HG03558 (cell line): ENCODE data around the gene EGFL8.

Experiments used
- ATAC-seq: cut with Tn5 transposase; IDR thresholded peaks from one replicate; pipeline ENCODE4 v1.9.1; 2021; ENCODE audit warnings: moderate number of reproducible peaks; ENCODE audit not compliant: unreplicated experiment; ENCODE audit errors: extremely low read depth

The EGFL8 gene

DNA sequence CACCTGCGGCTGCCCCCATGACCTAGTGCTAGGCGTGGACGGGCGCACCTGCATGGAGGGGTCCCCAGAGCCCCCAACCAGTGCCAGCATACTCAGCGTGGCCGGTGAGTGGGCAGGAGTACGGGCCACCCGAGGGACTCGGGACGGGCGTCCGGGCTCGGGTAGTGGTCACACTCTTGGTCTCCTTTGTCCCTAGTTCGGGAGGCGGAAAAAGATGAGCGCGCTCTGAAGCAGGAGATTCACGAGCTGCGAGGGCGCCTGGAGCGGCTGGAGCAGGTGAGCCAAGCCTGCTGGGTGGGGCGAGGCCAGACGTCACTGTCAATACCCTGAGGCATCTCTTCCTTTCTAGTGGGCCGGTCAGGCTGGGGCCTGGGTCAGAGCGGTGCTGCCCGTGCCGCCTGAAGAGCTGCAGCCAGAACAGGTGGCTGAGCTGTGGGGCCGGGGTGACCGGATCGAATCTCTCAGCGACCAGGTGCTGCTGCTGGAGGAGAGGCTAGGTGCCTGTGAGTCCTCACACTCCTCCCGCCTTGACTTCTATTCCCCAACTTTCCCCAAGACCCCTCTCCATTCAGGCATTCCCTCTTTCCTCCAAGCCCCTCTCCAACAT is 2.9 kb downstream of the EGFL8 start:
- no peak for ATAC-seq

DNA sequence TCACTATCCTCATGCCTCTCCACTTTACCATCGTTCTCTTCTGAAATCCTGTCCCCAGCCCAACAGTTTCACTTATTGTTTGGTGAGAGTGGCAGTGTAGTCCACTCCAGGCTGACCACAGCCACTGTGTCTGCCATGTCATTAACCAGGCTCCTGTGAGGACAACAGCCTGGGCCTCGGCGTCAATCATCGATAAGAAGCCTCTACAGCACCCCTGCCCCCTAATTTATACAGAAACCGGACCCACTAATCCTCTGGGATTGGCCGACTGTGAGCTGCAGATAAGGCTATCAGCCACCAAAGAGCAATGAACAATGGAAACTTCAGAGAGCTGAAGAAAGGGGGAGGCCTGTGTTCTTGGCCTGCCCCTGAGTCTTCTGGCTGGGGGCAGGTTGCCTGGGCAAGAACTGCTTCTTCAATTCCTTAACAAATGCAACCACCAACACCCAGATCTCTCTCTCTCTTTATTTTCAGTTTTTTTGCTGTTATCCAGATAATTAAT is 3.4 kb downstream of the EGFL8 start:
- no peak for ATAC-seq

DNA sequence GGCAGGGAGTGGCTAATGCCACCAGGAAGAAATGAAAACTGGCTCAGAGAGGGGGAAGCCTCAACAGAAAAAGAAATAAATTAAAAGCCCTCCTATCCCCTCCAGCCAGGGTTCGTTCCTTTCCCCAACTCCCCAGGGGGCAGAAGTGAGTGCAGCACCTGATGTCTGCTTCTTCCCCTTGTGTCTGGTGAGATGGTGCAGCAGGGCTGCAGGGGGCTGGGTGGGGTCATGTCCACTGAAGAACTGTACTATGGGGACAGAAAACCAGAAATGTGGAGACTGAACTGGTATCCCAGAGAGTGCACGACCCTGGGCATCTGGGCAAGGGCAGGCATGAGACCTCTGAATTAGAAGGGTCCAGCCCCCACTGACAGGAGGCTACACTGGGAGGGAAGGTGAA is 4.0 kb downstream of the EGFL8 start:
- ATAC-seq, result no peak

DNA sequence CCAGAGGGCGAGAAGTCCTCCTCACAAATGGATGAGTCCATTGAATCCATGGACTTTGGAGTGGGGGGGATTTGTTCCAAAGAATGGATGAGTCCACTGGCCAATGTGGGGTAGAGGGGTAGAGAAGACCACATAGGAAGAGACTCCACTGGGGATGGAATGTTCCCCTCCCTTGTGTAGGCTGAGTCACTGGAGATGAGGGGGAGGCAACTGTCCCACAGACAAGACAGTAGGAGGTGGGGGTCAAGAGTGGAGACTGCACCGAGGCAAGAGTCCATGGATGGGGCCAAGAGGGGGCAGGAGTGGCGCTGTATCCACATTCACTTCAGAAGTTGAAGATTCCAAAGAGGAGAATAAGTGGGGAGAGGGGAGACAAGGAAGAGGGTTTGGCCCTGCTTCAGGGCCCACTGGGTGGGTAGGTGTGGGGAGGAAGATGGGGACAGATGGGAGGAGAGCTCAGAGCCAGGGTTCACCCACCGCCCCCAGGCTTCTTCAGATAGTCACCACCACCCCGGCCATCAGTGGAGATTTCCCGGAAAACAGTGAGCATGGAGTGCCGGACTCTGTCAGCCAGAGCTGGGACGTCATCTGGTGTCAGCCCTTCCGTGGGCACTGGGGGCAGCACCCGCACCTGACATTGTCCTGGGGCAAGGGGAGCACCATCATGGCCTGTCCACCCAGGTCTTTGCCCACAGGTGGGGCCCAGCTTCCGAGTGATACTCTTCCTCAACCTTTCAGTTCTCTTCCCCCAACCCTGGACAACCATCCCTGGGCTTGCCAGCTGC is 4.6 kb downstream of the EGFL8 start:
- ATAC-seq, result no peak

DNA sequence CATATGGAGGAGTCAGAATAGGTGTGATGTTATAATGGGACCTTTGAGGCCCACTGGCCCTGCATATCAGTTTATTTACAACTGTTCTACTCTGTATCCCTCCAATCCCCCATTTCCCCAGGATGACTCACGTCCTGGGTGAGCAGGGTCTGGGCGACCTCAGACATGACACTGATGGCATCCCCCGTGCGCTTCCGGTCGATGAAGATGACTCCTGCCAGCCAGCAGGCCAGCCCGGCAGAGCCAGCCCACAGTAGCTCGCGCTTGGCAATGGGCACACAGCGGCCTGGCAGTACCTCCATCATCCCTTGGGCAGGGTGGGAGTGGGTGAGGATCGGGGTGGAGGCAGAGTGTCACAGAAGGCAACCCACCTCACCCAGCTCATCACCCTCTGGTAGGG is 5.9 kb downstream of the EGFL8 start:
- no peak for ATAC-seq

DNA sequence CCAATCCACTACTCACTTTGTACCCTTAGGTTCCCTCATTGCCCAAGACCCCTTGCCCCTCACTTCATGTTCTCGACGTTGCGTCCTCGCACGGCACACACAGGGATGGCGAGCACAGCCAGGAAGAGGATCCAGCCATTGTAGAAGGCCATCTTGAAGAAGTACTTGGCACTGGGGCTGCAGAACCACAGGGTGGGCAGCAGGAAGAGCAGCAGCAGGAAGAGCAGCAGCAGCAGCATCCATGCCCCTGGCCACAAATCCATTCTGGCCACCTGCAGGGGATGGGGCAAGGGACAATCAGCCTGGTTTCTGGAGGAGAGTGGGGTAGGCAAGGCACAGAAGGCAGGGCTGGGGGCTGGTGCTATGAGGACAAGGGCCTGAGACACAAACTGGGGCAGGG is 6.8 kb downstream of the EGFL8 start:
- no peak for ATAC-seq

DNA sequence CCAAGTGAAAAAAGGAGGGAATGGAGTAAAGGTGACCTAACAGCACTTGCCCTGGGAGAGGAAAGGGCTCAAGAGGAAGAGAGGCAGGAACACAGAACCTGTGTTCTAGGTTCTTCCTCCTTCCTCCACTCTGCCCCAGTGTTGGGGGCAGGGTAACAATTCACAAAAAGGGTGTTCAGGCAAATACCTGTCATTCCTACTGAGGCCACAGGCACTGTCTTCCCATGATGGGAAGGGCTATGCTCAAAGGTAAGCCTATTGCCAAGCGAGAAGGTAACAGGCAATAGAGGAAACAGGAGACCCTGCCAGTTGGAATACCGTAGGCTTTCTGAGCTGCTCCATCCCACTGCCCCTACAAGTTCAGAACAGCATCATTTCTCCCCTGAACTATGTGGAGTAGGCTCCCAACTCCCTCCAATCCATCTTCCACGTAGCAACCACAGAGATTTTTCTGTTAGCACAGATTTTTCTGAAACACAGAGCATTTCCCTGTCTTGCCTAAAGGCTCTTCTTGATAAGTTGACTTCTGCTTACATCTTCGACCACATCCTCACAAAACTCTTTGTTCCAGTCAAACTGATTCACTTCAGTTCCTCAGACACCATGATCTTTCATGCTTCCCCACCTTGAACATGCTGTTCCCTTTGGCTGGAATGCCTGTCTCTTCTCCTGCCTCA is 8.8 kb downstream of the EGFL8 start:
- ATAC-seq, result no peak

DNA sequence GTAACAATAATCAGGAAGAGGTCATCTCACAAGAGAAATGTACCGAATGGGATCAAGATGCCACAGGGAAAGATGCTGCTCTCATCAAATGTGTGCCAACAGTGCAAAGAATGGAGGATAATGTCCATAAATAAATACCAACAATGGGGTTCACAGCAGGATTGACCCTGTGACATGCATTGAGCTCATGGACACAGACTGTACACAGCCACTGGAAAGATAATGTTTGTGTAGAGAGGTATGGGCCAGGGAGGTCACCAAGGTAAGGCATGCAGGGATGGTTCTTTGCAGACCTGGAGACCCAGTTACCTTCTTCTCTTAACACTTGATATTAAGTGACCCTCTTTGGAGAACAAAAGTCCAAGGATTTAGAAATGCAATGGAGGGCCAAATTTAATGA is 10.0 kb downstream of the EGFL8 start:
- ATAC-seq, result no peak

DNA sequence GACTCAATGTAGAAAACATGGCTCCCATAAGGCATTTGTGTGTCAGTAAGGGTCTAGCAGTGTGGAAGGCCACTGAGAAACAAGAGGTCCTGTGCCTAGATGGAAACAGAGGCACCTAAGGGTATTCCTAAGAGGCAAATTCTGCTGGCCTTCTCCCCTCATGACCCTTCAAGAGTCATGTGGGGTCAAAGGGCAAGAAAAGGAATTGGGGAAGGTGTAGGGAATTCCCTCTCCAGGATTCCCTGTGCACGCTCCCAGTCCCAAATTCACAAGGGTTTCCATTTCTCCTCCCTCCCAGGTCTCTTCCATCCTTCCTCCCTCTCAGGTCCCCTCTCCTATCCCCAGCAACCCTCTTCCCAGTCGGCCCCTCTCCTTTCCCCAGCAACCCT is 10.9 kb downstream of the EGFL8 start:
- ATAC-seq, result no peak

DNA sequence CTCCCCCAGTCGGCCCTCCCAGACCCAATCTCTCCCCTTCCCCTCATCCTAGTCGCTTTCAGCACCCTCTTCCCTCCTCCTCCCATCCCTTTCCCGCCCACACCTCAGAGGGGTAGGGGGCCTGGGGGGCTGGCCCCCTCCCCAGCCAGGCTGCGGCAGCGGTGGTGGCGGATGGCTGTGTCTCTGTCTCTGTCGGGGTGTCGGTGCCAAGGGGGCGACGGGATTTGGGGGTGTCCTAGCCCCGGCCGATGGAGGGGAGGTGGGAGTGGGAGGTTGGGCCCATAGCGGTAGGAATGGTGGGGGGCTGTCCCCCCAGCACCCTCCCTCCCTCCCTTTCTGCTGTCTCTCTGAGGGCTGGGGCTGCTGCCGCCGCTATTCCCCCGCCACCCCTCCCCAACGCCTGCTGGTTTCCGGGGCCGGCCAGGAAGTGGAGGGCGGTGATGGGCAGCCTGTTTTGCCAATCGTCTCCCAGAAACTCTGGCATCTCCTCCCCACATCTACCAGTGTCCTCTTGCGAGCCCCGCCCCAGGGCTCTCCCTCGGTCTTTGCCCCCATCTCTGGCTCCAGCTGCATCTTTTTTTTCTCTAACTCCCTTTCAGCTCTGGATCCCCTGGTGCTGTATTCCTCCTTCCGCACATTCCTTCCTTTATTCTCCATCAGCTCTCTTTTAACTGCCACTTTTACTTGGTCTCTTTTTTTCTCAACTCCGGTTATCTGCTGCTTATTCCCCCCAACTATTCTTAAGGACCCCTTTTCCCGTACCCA is 11.5 kb downstream of the EGFL8 start, which contains the start of gene AGPAT1:
Gene AGPAT1, minus strand, starts transcription at position 374 of the 765 bp plus-strand sequence. CDS start 4,588 bp downstream, outside the sequence.
- ATAC-seq, result no peak

DNA sequence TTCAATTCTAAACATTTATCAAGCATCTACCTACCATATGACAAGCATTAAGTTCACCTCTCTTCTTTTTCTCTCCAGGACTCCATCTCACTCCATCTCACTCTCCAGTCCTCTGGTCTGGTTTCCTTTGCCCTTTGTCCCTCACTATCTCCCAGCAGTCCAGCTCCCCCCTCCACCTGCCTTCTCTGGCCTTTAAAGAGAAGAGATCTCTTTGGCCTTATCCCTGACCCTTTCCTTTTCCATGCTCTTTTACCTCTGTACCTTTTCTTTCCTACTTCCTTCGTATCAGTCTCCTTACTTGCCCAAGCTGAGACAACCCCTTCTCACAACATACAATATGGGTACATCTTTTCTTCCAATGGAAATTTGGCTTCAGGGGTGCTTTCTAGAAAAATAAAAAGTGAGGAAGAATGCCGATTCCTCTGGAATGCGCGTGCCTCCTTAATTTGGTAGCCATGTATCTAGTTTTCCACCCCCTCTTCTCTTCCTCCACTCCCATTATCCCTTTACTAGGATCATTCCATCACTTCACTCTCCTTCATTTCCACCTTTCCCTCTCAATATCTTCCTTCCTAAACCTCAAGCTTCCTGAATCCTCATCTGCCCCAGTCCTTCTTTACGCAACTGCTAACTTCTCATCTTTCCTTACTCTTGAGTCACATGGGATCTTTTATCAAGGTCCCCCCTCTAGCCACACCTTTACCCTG is 12.2 kb downstream of the EGFL8 start:
- ATAC-seq, result no peak

DNA sequence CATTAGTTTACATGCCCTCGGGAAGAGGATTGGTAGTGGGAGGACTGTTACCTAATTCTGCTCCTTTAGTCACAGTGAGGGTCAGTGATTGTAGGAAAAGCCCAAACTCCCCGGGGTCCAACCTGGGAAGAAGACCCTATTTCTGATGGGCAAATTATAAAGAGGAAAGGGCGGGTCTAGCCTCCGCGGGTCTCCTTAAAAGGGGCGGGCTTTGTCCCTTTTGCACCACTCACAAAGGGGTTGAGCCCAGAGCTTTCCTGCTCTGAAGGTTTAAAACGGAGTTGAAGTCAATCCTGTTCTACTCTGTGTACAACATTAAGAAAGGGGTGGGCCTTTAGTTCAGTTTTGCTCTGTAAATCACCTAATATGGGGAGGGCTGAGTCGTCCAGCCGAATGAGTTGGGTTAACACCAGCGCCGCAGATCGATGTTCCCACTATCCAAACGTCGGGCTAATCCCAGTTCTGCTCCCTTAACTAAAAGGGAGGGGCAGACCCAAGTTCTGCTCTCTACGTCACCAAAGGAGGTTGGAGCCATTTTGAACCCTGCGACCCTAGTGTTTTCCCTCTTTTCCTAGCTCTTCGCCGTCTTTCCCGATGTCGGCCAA is 12.9 kb downstream of the EGFL8 start:
- ATAC-seq, result no peak

DNA sequence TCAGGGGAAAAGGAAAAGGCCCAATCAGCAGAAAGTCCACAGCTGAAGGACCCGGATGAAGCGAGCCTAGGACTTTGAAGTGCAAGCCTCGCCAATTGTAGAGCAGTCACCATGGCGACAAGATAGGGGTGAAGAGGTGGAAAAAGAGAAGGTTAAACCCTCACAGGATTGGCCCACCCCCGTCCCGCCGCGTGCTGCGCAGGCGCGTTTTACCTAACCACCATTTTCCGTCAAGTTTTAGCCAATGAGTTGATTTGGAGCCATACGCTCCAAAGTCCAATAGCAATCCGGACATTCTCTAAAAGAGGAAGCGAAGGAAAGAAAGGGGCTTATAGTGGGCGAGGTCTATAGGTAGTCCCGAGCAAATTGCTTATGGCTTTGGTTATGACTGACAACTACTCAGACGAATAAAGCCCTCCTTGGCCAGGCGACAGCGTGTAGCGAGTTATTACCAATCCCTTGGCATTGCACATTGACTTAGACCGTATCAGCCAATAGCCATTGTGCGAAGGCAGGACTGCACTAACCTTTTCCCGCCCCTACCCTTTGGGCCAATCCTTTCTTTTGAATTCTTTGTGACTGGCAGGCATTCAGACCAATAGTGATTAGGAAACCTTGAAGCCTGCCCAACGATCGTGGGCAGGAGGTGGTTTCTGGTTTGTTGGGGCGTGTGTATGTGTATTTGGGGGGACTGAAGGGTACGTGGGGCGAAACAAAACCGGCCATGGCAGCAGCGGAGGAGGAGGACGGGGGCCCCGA is 13.6 kb downstream of the EGFL8 start, which contains the start of gene RNF5:
Gene RNF5, plus strand, starts transcription at position 618 of the 759 bp plus-strand sequence. Its CDS starts 107 bp downstream, at position 725.
- peak; percentile 60 for ATAC-seq

DNA sequence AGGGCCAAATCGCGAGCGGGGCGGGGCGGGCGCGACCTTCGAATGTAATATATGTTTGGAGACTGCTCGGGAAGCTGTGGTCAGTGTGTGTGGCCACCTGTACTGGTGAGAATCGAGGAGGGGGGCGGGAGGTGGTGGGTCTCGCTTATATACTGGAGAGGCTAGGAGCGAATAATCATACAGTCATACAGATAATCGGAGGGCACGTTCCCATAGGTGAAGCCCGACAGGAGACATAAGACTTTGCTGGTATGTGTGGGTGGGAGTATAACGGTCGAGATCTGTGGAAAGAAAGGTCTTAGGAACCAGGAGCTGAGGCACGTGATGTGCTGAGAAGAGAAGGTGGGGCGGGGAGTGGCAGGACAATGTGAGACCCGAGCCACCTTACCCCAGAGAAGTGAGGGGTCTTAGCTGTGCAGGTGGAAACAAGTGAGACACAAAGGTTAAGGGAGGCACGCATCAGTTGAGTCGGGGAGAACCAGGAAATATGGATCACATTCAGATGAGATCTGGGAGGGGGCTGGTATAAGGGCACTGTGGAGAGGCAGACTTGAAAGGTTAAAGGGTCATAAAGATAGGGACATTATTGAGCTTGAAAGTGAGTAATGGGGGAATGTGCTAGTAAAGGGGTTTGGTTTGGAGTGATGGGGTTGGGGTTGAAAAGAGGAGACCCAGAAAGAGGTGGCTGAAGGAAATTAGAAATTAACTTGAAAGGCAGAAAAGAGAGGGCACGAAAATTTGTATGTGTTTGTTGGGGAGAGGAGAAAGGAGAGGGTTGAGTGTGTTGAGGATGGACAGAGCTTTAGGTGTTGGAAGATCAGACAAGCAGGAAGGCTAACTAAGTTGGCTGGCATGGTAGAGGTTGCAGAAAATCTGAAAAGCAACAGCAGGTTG is 14.4 kb downstream of the EGFL8 start:
- ATAC-seq, result no peak

DNA sequence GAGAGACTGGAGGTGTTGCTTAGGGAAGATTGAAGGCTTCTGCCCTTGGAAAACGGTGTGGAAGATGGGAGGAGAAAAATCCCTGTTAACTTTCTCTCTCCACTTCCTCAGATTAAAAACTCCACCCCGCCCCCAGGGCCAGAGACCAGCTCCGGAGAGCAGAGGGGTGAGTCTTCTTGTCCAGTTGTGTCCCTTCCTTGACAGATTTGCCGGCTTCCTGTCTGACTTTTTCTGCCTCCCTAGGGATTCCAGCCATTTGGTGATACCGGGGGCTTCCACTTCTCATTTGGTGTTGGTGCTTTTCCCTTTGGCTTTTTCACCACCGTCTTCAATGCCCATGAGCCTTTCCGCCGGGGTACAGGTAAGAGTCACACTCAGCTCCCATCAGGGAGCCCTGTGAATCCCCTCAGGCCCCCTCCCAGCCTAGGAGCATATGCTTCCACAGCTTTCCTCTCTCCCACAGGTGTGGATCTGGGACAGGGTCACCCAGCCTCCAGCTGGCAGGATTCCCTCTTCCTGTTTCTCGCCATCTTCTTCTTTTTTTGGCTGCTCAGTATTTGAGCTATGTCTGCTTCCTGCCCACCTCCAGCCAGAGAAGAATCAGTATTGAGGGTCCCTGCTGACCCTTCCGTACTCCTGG is 15.5 kb downstream of the EGFL8 start:
- ATAC-seq, result no peak

DNA sequence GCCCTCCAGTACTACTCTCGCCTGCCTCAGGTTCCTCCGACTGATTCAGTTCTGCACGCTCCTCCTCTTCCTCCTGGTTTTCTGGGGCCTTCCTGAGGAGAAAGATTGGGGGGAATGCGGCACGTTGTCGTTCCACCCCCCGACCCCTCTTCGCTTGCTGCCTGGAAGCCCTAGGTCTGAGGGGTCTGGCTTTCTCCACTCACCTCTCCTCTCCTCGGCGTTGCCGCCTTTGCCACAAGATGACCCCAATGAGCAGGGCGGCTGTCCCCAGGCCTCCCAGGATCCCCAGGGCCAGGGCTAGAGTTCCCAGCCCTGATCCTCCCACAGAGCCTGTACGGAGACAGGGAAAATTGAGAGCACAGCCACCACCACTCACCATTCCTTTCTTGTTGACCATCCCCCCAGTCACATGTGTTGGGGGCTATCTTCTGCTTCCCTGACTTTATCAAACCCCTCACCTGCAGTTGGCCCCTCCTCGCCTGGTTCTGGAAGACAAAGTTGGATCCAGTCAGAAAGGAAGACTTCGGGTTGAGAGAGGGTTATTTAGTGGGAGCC is 16.8 kb downstream of the EGFL8 start:
- ATAC-seq, result no peak
